Keratinocyte (primary cell): Measurements from ENCODE around the gene PKP4. TPM values are rescaled to one million over a fixed set of nuclear protein-coding genes. Genes with fewer than 3 reads are reported as not detected.

Source experiments
- DNase-seq: peaks from one replicate; pipeline ENCODE4 v3.0.0-alpha.2; 2011; ENCODE audit warnings: low read depth, missing footprints, low spot score
- FAIRE-seq: peaks from 2 replicates; lab custom pipeline; 2011; peaks lifted over from hg19 to GRCh38; lab: Jason Lieb, UNC
- H2AFZ ChIP-seq: 2 replicates; pipeline ENCODE4 v1.6.0; 2012; ENCODE audit warnings: low read length, control low read depth, inconsistent platforms; ENCODE audit not compliant: control insufficient read depth
- H3K27ac ChIP-seq: 2 replicates; pipeline ENCODE4 v1.5.1; 2011; ENCODE audit warnings: low read length; ENCODE audit not compliant: control insufficient read depth, insufficient read depth
- H3K27me3 ChIP-seq: 3 replicates; pipeline ENCODE4 v1.6.0; 2011; ENCODE audit warnings: low read length; ENCODE audit not compliant: control insufficient read depth, insufficient read depth; ENCODE audit errors: extremely low read depth
- H3K36me3 ChIP-seq, 2 experiments: 2 replicates in 1 of 2; 3 replicates in 1 of 2; pipeline ENCODE4 v1.5.1; 2011; ENCODE audit warnings: low read length in 2 of 2, mild to moderate bottlenecking in 1 of 2; ENCODE audit not compliant: control insufficient read depth in 2 of 2, insufficient read depth in 2 of 2; ENCODE audit errors: extremely low read depth in 1 of 2
- H3K4me1 ChIP-seq: 3 replicates; pipeline ENCODE4 v1.5.1; 2011; ENCODE audit warnings: low read length; ENCODE audit not compliant: control insufficient read depth, insufficient read depth; ENCODE audit errors: extremely low read depth
- H3K4me2 ChIP-seq: 3 replicates; pipeline ENCODE4 v1.6.0; 2011; ENCODE audit warnings: low read depth, low read length; ENCODE audit not compliant: control insufficient read depth, insufficient read depth; ENCODE audit errors: extremely low read depth
- H3K4me3 ChIP-seq, 3 experiments: fragments of 200-600 bp in 1 of 3; sonication (generic) in 1 of 3; 2 replicates in 2 of 3; 3 replicates in 1 of 3; pipeline ENCODE4 v1.5.1; 2011 to 2016; ENCODE audit warnings: low read length in 3 of 3, mild to moderate bottlenecking in 3 of 3, control low read depth in 2 of 3, inconsistent platforms in 1 of 3, low read depth in 1 of 3, mixed read lengths in 1 of 3, mixed run types in 1 of 3, moderate library complexity in 1 of 3; ENCODE audit not compliant: control insufficient read depth in 2 of 3, insufficient read depth in 2 of 3; ENCODE audit errors: extremely low read depth in 1 of 3
- H3K79me2 ChIP-seq: 2 replicates; pipeline ENCODE4 v1.6.0; 2012; ENCODE audit warnings: low read length; ENCODE audit not compliant: control insufficient read depth, insufficient read depth
- H3K9ac ChIP-seq: 3 replicates; pipeline ENCODE4 v1.6.0; 2011; ENCODE audit warnings: low read length; ENCODE audit not compliant: control insufficient read depth, insufficient read depth; ENCODE audit errors: extremely low read depth
- H3K9me1 ChIP-seq: 3 replicates; pipeline ENCODE4 v1.6.0; 2011; ENCODE audit warnings: low read length; ENCODE audit not compliant: control insufficient read depth, insufficient read depth; ENCODE audit errors: extremely low read depth
- H3K9me3 ChIP-seq: 2 replicates; pipeline ENCODE4 v1.5.1; 2012; ENCODE audit warnings: low read depth, low read length; ENCODE audit not compliant: control insufficient read depth
- H4K20me1 ChIP-seq: 3 replicates; pipeline ENCODE4 v1.6.0; 2011; ENCODE audit warnings: low read length; ENCODE audit not compliant: control insufficient read depth, insufficient read depth; ENCODE audit errors: extremely low read depth
- EZH2 ChIP-seq: IDR thresholded peaks from one replicate; pipeline ENCODE4 v1.6.1; 2012; ENCODE audit warnings: inconsistent platforms, mild to moderate bottlenecking, low read length, moderate library complexity
- dilution Hi-C: fragments of 300-500 bp; cut with MboI; formaldehyde crosslinking; loops from one replicate; pipeline ENCODE4 v1.7.0; 2020; ENCODE audit warnings: low sequenced_read_pairs; ENCODE audit not compliant: extremely low pct_ligation_motif_present
- polyA plus RNA-seq, 5 experiments: library from polyadenylated mRNA; depleted of rRNA in 3 of 5; stranded (reverse) in 3 of 5; stranded (forward) in 1 of 5; unstranded in 1 of 5; fragments of >200 nt; gene quantifications; 1 replicate in 1 of 5; 2 replicates in 3 of 5; 3 replicates in 1 of 5; pipeline versions ENCODE4 v1.2.1 to v1.2.3, GENCODE V29; 2011 to 2012; ENCODE audit warnings: missing spikeins in 2 of 5, low read depth in 1 of 5, low replicate concordance in 1 of 5
- TF ChIP-seq, protein P1 (sequence below), 3 experiments: IDR thresholded peaks in 1 of 3; conservative IDR thresholded peaks in 1 of 3; optimal IDR thresholded peaks in 1 of 3; 2 replicates in 2 of 3; 3 replicates in 1 of 3; pipeline versions ENCODE3 to v1.5.1; 2011; ENCODE audit warnings: low read length in 3 of 3, mild to moderate bottlenecking in 3 of 3, moderate library complexity in 2 of 3, control low read depth in 1 of 3, inconsistent platforms in 1 of 3; ENCODE audit not compliant: insufficient read depth in 2 of 3; ENCODE audit errors: extremely low read depth in 1 of 3

Gene PKP4
- polyA plus RNA-seq, 1 donor (not counting 4 experiments of a cell fraction or from before 2014, with no cell fraction given): 43.8 TPM

GRCh38 chr2:158668001-158668765 lies 211.4 kb downstream of the PKP4 start:
- TF ChIP-seq EZH2: no peak
- TF ChIP-seq, protein P1, sequence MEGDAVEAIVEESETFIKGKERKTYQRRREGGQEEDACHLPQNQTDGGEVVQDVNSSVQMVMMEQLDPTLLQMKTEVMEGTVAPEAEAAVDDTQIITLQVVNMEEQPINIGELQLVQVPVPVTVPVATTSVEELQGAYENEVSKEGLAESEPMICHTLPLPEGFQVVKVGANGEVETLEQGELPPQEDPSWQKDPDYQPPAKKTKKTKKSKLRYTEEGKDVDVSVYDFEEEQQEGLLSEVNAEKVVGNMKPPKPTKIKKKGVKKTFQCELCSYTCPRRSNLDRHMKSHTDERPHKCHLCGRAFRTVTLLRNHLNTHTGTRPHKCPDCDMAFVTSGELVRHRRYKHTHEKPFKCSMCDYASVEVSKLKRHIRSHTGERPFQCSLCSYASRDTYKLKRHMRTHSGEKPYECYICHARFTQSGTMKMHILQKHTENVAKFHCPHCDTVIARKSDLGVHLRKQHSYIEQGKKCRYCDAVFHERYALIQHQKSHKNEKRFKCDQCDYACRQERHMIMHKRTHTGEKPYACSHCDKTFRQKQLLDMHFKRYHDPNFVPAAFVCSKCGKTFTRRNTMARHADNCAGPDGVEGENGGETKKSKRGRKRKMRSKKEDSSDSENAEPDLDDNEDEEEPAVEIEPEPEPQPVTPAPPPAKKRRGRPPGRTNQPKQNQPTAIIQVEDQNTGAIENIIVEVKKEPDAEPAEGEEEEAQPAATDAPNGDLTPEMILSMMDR (optimal IDR thresholded peaks at IDR 0.05 in 1 of 3, IDR thresholded peaks at IDR 0.05 in 1 of 3, conservative IDR thresholded peaks at IDR 0.05 in 1 of 3; ENCODE audit: extremely low read depth in 1 of 3, insufficient read depth in 2 of 3, low read length in 3 of 3): no peak
- FAIRE-seq: no peak

GRCh38 chr2:158670292-158670691 lies 213.5 kb downstream of the PKP4 start:
- Histone ChIP-seq H3K27ac (no peak overlapping the region), H4K20me1 (no peaks in the 10 kb centered on the region), H3K36me3 (peaks cover 19 to 22% of the 10 kb centered on the region in 2 experiments), H3K27me3 (no peaks in the 10 kb centered on the region), H3K4me2 (no peak overlapping the region), H3K4me1 (no peaks in the 10 kb centered on the region), H3K9ac (no peak overlapping the region), H2AFZ (no peak overlapping the region), H3K4me3 (no peak overlapping the region), H3K79me2 (no peaks in the 10 kb centered on the region), H3K9me1 (no peaks in the 10 kb centered on the region), H3K9me3 (no peaks in the 10 kb centered on the region)
- DNase-seq: no peak
- dilution Hi-C loops: no loop called here
- TF ChIP-seq, protein P1 (optimal IDR thresholded peaks at IDR 0.05 in 1 of 3, IDR thresholded peaks at IDR 0.05 in 1 of 3, conservative IDR thresholded peaks at IDR 0.05 in 1 of 3; ENCODE audit: extremely low read depth in 1 of 3, insufficient read depth in 2 of 3, low read length in 3 of 3): peak in 1 of 3 experiments; percentile 3
- no peak for TF ChIP-seq EZH2
- FAIRE-seq: no peak

More at GRCh38 chr2:158668001-158668765, 211.4 kb downstream of the PKP4 start:
- H3K4me1 ChIP-seq: no peaks in the 10 kb centered on the region
- no peaks in the 10 kb centered on the region for H3K9me1 ChIP-seq
- H2AFZ ChIP-seq: no peak overlapping the region
- H3K27ac ChIP-seq: no peak overlapping the region
- no peak overlapping the region for H3K9ac ChIP-seq
- DNase-seq: no peak
- H3K27me3 ChIP-seq: no peaks in the 10 kb centered on the region
- H4K20me1 ChIP-seq: no peaks in the 10 kb centered on the region
- dilution Hi-C loops: no loop called here
- H3K36me3 ChIP-seq: peaks cover 23 to 27% of the 10 kb centered on the region in 2 experiments
- H3K4me2 ChIP-seq: no peak overlapping the region
- no peaks in the 10 kb centered on the region for H3K79me2 ChIP-seq
- no peak overlapping the region for H3K4me3 ChIP-seq
- H3K9me3 ChIP-seq: no peaks in the 10 kb centered on the region
